Neural cell (in vitro differentiated cells): ENCODE measurements around the gene BCAS1. TPM values are rescaled to one million over a fixed set of nuclear protein-coding genes. Genes with fewer than 3 reads are reported as not detected.

Source experiments
- H2AFZ ChIP-seq: fragments of 200-600, 300-800 bp; sonication (generic), shearing (Covaris generic); 2 replicates; pipeline ENCODE4 v1.6.0; 2014; ENCODE audit warnings: low read depth, mild to moderate bottlenecking, antibody characterized with exemption, low read length, moderate library complexity
- H3F3A ChIP-seq: fragments of 200-600 bp; shearing (Covaris generic); 2 replicates; pipeline ENCODE4 v1.6.1; 2016; ENCODE audit warnings: mild to moderate bottlenecking, moderate library complexity, mixed read lengths, antibody characterized with exemption, low read length; ENCODE audit not compliant: insufficient read depth, poor library complexity, severe bottlenecking
- H3K27ac ChIP-seq: fragments of 200-600, 300-800 bp; sonication (generic), shearing (Covaris generic); 2 replicates; pipeline ENCODE4 v1.5.1; 2014; ENCODE audit warnings: mild to moderate bottlenecking, low read length, moderate library complexity
- H3K27me3 ChIP-seq: fragments of 300-800, 200-600 bp; sonication (generic), shearing (Covaris generic); 2 replicates; pipeline ENCODE4 v1.6.0; 2014; ENCODE audit warnings: mild to moderate bottlenecking, low read depth, low read length, moderate library complexity; ENCODE audit not compliant: insufficient read depth
- H3K36me3 ChIP-seq: fragments of 300-800, 200-600 bp; sonication (generic), shearing (Covaris generic); 2 replicates; pipeline ENCODE4 v1.5.1; 2014; ENCODE audit warnings: mild to moderate bottlenecking, antibody characterized with exemption, low read length, moderate library complexity; ENCODE audit not compliant: insufficient read depth
- H3K4me2 ChIP-seq: fragments of 300-800, 200-600 bp; sonication (generic), shearing (Covaris generic); 2 replicates; pipeline ENCODE4 v1.6.0; 2014; ENCODE audit warnings: mild to moderate bottlenecking, low read length
- H3K4me3 ChIP-seq: fragments of 300-800, 200-600 bp; sonication (generic), shearing (Covaris generic); 2 replicates; pipeline ENCODE4 v1.5.1; 2014; ENCODE audit warnings: mild to moderate bottlenecking, low read length, moderate library complexity
- H3K79me2 ChIP-seq: fragments of 200-600 bp; shearing (Covaris generic); replicated peaks from 2 replicates; pipeline ENCODE4 v1.6.0; 2014; ENCODE audit warnings: mild to moderate bottlenecking, low read length, moderate library complexity; ENCODE audit not compliant: insufficient read depth
- H3K9ac ChIP-seq: fragments of 300-800, 200-600 bp; sonication (generic), shearing (Covaris generic); 2 replicates; pipeline ENCODE4 v1.6.1; 2016; ENCODE audit warnings: mild to moderate bottlenecking, low read length, mixed read lengths
- H3K9me2 ChIP-seq: fragments of 200-600 bp; shearing (Covaris generic); 2 replicates; pipeline ENCODE4 v1.6.1; 2016; ENCODE audit warnings: mild to moderate bottlenecking, low read length, mixed read lengths; ENCODE audit not compliant: insufficient read depth
- H3K9me3 ChIP-seq: fragments of 200-600, 300-800 bp; sonication (generic), shearing (Covaris generic); 2 replicates; pipeline ENCODE4 v1.6.1; 2016; ENCODE audit warnings: mild to moderate bottlenecking, mixed run types, low read length, moderate library complexity, mixed read lengths
- H4K20me1 ChIP-seq: fragments of 200-600 bp; shearing (Covaris generic); 2 replicates; pipeline ENCODE4 v1.6.1; 2016; ENCODE audit warnings: mild to moderate bottlenecking, mixed run types; ENCODE audit not compliant: insufficient read depth
- EP300 ChIP-seq: fragments of 450-650 bp; conservative IDR thresholded peaks from 2 replicates; pipeline ENCODE4 v1.6.1; 2014; ENCODE audit warnings: antibody characterized with exemption, mild to moderate bottlenecking, moderate library complexity; ENCODE audit not compliant: poor library complexity, severe bottlenecking
- EZH2 ChIP-seq: fragments of 200-600, 300-800 bp; shearing (Covaris generic), sonication (generic); IDR thresholded peaks from 2 replicates; pipeline ENCODE4 v1.6.1; 2014; ENCODE audit warnings: antibody characterized with exemption, low read length, borderline replicate concordance, mild to moderate bottlenecking; ENCODE audit not compliant: insufficient read depth, poor library complexity, severe bottlenecking
- MXI1 ChIP-seq: fragments of 450-650 bp; conservative IDR thresholded peaks from 2 replicates; pipeline ENCODE4 v1.6.1; 2014; ENCODE audit warnings: antibody characterized with exemption, mild to moderate bottlenecking; ENCODE audit not compliant: poor library complexity, severe bottlenecking
- RAD21 ChIP-seq: fragments of 450-650 bp; conservative IDR thresholded peaks from 2 replicates; pipeline ENCODE4 v1.6.1; 2014; ENCODE audit warnings: antibody characterized with exemption, mild to moderate bottlenecking, moderate library complexity
- SMC3 ChIP-seq: fragments of 450-650 bp; conservative IDR thresholded peaks from 2 replicates; pipeline ENCODE4 v1.6.1; 2014; ENCODE audit warnings: antibody characterized with exemption, mild to moderate bottlenecking, moderate library complexity; ENCODE audit not compliant: poor library complexity
- TAF1 ChIP-seq: IDR thresholded peaks from 2 replicates; pipeline ENCODE4 v1.6.1; 2012; ENCODE audit warnings: low read depth
- polyA plus RNA-seq: library from polyadenylated mRNA; depleted of rRNA; stranded (reverse); fragments of >200 nt; gene quantifications from 2 replicates; pipeline ENCODE4 v1.2.3, GENCODE V29; 2014
- TF ChIP-seq, protein P1 (sequence below): fragments of 450-650 bp; IDR thresholded peaks from 2 replicates; pipeline ENCODE4 v1.5.1; 2014; ENCODE audit warnings: antibody characterized with exemption, mild to moderate bottlenecking, moderate library complexity; ENCODE audit not compliant: poor library complexity, severe bottlenecking
- TF ChIP-seq, protein P2 (sequence below): IDR thresholded peaks from 2 replicates; pipeline ENCODE4 v1.6.1; 2012; ENCODE audit warnings: borderline replicate concordance

Gene BCAS1
- polyA plus RNA-seq, 1 donor from 2014 or later: not detected

DNA sequence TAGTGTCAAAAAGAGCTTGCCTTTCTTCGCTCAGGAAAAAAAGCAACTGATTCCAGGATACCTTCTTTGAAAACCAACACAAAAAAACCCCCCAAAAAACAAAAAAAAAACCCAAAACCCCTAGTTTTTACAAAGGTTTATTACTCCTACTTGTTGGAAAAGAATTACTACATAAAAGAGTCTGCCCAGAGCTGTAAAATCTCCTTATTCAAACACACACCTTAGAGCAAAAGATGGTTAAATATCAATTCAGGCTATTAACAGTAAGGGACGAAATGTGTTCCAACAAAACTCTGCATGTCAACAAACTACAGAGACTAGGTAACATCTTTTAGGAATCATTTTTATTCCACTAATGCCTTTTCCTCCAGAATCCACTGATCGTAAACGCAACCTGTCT, 42.7 kb downstream of the BCAS1 start:
- Histone ChIP-seq H3K27me3 (no peaks in the 10 kb centered on the region), H3K4me2 (no peak overlapping the region), H2AFZ (no peak overlapping the region), H3K79me2 (no peaks in the 10 kb centered on the region), H3K9ac (no peak overlapping the region), H3K9me2 (no peaks in the 10 kb centered on the region), H3K36me3 (no peaks in the 10 kb centered on the region), H3K27ac (no peak overlapping the region), H3K9me3 (no peaks in the 10 kb centered on the region), H4K20me1 (no peaks in the 10 kb centered on the region), H3F3A (no peaks in the 10 kb centered on the region), H3K4me3 (no peak overlapping the region)
- no peak for TF ChIP-seq SMC3
- TF ChIP-seq, protein P1, sequence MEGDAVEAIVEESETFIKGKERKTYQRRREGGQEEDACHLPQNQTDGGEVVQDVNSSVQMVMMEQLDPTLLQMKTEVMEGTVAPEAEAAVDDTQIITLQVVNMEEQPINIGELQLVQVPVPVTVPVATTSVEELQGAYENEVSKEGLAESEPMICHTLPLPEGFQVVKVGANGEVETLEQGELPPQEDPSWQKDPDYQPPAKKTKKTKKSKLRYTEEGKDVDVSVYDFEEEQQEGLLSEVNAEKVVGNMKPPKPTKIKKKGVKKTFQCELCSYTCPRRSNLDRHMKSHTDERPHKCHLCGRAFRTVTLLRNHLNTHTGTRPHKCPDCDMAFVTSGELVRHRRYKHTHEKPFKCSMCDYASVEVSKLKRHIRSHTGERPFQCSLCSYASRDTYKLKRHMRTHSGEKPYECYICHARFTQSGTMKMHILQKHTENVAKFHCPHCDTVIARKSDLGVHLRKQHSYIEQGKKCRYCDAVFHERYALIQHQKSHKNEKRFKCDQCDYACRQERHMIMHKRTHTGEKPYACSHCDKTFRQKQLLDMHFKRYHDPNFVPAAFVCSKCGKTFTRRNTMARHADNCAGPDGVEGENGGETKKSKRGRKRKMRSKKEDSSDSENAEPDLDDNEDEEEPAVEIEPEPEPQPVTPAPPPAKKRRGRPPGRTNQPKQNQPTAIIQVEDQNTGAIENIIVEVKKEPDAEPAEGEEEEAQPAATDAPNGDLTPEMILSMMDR: no peak
- TF ChIP-seq EZH2: no peak
- TF ChIP-seq RAD21: no peak
- TF ChIP-seq, protein P2, sequence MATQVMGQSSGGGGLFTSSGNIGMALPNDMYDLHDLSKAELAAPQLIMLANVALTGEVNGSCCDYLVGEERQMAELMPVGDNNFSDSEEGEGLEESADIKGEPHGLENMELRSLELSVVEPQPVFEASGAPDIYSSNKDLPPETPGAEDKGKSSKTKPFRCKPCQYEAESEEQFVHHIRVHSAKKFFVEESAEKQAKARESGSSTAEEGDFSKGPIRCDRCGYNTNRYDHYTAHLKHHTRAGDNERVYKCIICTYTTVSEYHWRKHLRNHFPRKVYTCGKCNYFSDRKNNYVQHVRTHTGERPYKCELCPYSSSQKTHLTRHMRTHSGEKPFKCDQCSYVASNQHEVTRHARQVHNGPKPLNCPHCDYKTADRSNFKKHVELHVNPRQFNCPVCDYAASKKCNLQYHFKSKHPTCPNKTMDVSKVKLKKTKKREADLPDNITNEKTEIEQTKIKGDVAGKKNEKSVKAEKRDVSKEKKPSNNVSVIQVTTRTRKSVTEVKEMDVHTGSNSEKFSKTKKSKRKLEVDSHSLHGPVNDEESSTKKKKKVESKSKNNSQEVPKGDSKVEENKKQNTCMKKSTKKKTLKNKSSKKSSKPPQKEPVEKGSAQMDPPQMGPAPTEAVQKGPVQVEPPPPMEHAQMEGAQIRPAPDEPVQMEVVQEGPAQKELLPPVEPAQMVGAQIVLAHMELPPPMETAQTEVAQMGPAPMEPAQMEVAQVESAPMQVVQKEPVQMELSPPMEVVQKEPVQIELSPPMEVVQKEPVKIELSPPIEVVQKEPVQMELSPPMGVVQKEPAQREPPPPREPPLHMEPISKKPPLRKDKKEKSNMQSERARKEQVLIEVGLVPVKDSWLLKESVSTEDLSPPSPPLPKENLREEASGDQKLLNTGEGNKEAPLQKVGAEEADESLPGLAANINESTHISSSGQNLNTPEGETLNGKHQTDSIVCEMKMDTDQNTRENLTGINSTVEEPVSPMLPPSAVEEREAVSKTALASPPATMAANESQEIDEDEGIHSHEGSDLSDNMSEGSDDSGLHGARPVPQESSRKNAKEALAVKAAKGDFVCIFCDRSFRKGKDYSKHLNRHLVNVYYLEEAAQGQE: no peak

GRCh38 chr20:54026295-54027064, 43.9 kb downstream of the BCAS1 start:
- TF ChIP-seq EP300 (no peak), SMC3 (no peak), TAF1 (no peak), MXI1 (no peak), EZH2 (no peak)
- TF ChIP-seq, protein P1: no peak
- Histone ChIP-seq H3K79me2 (no peaks in the 10 kb centered on the region), H4K20me1 (no peaks in the 10 kb centered on the region), H3K9ac (no peak overlapping the region), H3K27me3 (no peaks in the 10 kb centered on the region), H3K9me2 (no peaks in the 10 kb centered on the region), H3K4me3 (no peak overlapping the region), H3F3A (no peaks in the 10 kb centered on the region), H2AFZ (no peak overlapping the region), H3K9me3 (no peaks in the 10 kb centered on the region), H3K36me3 (no peaks in the 10 kb centered on the region), H3K4me2 (no peak overlapping the region), H3K27ac (no peak overlapping the region)
